LHCN-M2 (cell line): Measurements from ENCODE around the gene PLEKHG7. TPM values are rescaled to one million over a fixed set of nuclear protein-coding genes. Genes with fewer than 3 reads are reported as not detected.

Source experiments
- DNase-seq: peaks from one replicate; pipeline ENCODE4 v3.0.0-alpha.2; 2012; ENCODE audit warnings: low read depth
- total RNA-seq: library from RNA; depleted of rRNA; stranded (reverse); fragments of >200 nt; gene quantifications from 2 replicates; pipeline ENCODE4 v1.2.3, GENCODE V29; 2014; rRNA removed

Gene PLEKHG7
- total RNA-seq, 1 experiment from 2014 or later, result not detected

- no peak for DNase-seq
Measured at GRCh38 chr12:92794814-92795213, 92.0 kb downstream of the PLEKHG7 start.

- no peak for DNase-seq
Measured at GRCh38 chr12:92796650-92797049, 93.9 kb downstream of the PLEKHG7 start.

- no peak for DNase-seq
Measured at GRCh38 chr12:92802906-92803305, 100.1 kb downstream of the PLEKHG7 start.

- no peak for DNase-seq
Measured at GRCh38 chr12:92803903-92804302, 101.1 kb downstream of the PLEKHG7 start.

- no peak for DNase-seq
Measured at GRCh38 chr12:92810370-92810769, 107.6 kb downstream of the PLEKHG7 start.

GRCh38 chr12:92814584-92814983 lies 111.8 kb downstream of the PLEKHG7 start:
- DNase-seq, result no peak

GRCh38 chr12:92821142-92821541 lies 118.4 kb downstream of the PLEKHG7 start:
- no peak for DNase-seq

Other genes with a start within 250 kb of the PLEKHG7 start
- gene EEA1, start 226.3 kb downstream of the PLEKHG7 start, total RNA-seq, result 8.9 and 13.7 TPM in 2 replicates